Memory B cell (primary cell): Measurements from ENCODE around the gene EPHA4.
"Not testable (repeated sequence)": the region's sequence is repeated elsewhere in the genome, so short reads cannot be mapped to it uniquely, and the experiment has no call there.

ENCODE experiments used
- ATAC-seq: fragments of 150-1000 bp; cut with Tn5 transposase; 2 replicates; pipeline ENCODE4 v1.10.0; 2021; ENCODE audit warnings: low read depth, mild to moderate bottlenecking, moderate library complexity
- DNase-seq, 2 donors: peaks; one replicate each; pipeline ENCODE4 v3.0.0; 2022; ENCODE audit warnings: low spot score in 2 of 2
- H3K27ac Mint-ChIP-seq: one replicate; pipeline ENCODE4 v1.8.0; 2022; ENCODE audit warnings: mild to moderate bottlenecking, moderate library complexity, mixed read lengths
- H3K27me3 Mint-ChIP-seq: one replicate; pipeline ENCODE4 v1.8.0; 2022; ENCODE audit warnings: mixed read lengths
- H3K36me3 Mint-ChIP-seq: one replicate; pipeline ENCODE4 v1.8.0; 2022; ENCODE audit warnings: mild to moderate bottlenecking, mixed read lengths
- H3K4me1 Mint-ChIP-seq: one replicate; pipeline ENCODE4 v1.8.0; 2022; ENCODE audit warnings: mixed read lengths
- H3K4me3 Mint-ChIP-seq: one replicate; pipeline ENCODE4 v1.8.0; 2022; ENCODE audit warnings: mild to moderate bottlenecking, moderate library complexity, mixed read lengths
- H3K9me3 Mint-ChIP-seq: one replicate; pipeline ENCODE4 v1.8.0; 2022; ENCODE audit warnings: mixed read lengths

Gene EPHA4

DNA sequence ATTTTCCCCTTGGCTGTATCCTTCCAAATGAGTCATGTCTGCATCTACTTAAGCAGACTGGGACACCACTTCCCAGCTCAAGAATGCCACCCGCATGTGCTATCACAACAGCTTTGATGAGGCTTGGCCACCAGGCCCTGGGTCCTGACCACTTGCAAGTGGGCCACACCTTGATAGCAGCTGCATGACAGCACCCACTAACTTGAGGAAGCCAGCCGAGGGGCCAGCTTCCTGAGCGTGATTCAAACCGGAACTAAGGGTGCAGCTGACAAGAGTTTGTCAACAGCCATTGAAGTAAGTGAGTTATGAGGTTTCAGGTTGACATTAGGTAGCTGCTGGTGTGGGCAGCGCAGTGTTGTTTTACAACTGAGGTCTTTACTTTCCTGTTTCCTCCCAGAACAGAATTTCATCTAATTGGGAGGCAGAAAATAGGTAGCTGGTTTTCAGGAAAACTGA is 54.4 kb downstream of the EPHA4 start:
- Mint-ChIP-seq H3K4me1 (peaks cover 21% of the 10 kb centered on the region), H3K4me3 (no peak overlapping the region), H3K9me3 (no peaks in the 10 kb centered on the region), H3K27ac (no peak overlapping the region), H3K27me3 (no peaks in the 10 kb centered on the region), H3K36me3 (peaks cover 4% of the 10 kb centered on the region)
- ATAC-seq (peak; percentile 73), DNase-seq (peak; percentile 35 to 46)

DNA sequence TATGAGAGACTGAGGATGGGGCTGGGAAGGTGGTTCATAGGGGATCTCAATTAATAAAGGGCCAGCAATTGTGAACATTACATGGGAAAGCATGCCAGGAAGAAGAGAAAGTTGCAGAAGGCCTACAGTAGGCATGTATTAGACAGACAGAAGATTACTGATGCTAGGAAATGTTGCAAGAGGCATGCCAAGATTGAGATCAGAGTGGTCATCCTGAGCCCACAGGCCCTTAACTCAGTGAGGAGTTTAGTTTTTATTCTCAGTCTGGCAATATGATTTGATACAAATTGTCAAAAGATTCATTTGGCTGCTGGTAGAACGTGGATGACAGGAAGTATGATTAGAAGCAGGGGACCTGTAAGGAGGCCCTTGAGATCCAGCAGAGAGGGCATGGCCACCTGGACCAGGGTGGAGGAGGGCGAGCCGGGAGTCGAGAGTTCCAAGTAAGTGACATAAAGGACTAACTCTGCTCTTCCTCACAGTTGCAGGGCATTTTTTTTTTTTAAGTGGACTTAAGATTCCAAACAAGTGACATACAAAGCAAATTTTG is 54.9 kb downstream of the EPHA4 start:
- Mint-ChIP-seq H3K9me3 (no peaks in the 10 kb centered on the region), H3K4me3 (no peak overlapping the region), H3K27ac (no peak overlapping the region), H3K36me3 (peaks cover 4% of the 10 kb centered on the region), H3K4me1 (peaks cover 24% of the 10 kb centered on the region), H3K27me3 (no peaks in the 10 kb centered on the region)
- no peak for ATAC-seq
- DNase-seq = no peak

DNA sequence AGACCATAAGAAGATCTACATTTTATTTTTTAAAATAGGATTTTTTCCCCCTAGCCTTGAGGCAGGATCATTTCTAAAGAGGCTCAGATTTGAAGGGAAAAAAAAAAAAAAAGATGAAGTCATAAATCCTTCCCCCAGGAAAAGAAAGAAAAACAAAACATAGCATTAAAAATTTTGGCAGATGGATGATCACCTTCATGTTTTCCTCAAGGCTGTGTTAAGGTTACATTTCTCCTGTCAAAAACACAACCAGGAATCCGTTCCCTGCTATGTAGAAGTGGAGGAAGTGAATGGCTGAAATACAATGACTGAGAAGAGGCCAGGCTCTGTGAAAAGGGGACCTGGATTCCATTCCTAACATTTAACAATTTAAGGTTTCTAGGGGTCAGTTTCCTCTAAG is 56.2 kb downstream of the EPHA4 start:
- Mint-ChIP-seq H3K36me3 (peaks cover 3% of the 10 kb centered on the region), H3K27me3 (no peaks in the 10 kb centered on the region), H3K9me3 (peaks cover 2% of the 10 kb centered on the region), H3K27ac (no peak overlapping the region), H3K4me1 (peaks cover 22% of the 10 kb centered on the region), H3K4me3 (no peak overlapping the region)
- DNase-seq = no peak
- no peak for ATAC-seq

DNA sequence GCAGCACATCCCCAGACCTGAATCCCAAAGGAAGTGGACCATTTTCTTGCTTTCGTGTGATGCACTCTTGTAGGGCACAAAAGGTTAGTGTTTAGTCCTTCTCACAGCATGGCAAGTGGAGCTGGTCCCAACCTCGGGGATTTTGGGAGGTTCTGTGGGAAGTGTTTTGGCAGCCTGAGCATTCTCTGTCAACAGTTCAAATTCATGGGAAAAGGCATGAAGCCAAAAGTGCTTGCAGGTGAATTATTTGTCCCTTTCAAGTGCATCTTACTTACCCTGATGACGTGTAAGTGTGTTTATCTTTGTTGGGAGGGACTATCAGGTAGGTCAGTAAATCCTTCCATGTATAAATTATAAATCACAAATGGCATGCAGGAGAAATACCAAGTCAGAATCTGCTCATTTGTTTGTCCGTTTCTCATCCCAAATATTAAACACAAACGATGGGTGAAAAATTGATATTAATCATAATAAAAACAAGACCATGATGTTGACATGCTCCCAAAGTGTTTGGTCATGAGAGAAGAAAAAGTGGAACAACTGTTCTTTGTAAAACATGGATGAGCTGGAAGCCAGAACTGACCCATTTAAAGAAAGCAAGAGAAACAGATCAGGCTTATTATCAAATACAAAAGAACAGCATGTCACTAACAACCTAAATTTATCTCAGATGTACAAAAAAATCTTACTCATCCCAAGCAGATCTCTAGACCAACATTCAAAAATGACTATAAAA is 57.6 kb downstream of the EPHA4 start:
- no peak overlapping the region for H3K4me3 Mint-ChIP-seq
- ATAC-seq (no peak), DNase-seq (no peak)
- peaks cover 3% of the 10 kb centered on the region for H3K36me3 Mint-ChIP-seq
- peaks cover 12% of the 10 kb centered on the region for H3K4me1 Mint-ChIP-seq
- H3K9me3 Mint-ChIP-seq = peaks cover 4% of the 10 kb centered on the region
- peak overlapping the region; percentile 1 for H3K27ac Mint-ChIP-seq
- H3K27me3 Mint-ChIP-seq = no peaks in the 10 kb centered on the region

DNA sequence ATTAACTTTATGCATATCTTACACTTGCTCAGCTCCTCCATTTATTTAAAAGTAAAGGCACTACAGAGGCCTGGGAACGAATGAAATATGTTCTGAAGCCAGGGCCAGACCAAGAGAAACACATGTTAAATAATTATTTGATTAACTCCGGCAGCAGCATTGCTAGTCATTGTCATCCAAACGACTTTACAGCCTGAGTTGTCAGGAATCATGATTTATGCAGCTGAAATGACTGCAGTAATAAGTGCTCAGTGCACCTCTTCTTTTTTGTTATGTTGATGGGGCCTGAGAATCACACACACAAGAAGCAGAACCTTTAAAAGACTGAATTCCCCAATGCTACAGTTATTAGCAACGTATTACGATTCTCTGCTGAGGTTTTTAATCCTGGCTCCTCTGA is 58.9 kb downstream of the EPHA4 start:
- H3K27me3 Mint-ChIP-seq = no peaks in the 10 kb centered on the region
- H3K4me3 Mint-ChIP-seq = no peak overlapping the region

DNA sequence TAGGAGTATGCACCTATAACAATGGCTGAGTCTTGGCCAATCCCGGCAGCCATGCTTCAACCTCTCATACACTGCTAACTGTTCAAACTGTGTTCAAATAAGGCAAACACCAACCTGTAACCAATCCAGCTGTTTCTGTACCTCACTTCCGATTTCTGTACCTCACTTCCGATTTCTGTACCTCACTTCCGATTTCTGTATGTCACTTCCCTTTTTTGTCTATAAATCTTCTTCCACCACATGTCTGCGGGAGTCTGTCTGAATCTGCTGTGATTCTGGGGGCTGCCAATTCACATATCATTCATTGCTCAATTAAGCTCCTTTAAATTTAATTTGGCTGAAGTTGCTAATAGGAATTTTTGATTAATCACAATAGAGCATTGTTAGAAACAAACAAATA is 60.8 kb downstream of the EPHA4 start:
- not testable (repeated sequence) for H3K4me3 Mint-ChIP-seq, H3K36me3 Mint-ChIP-seq, H3K4me1 Mint-ChIP-seq, H3K9me3 Mint-ChIP-seq, H3K27me3 Mint-ChIP-seq
- peak; percentile 12 to 41 for DNase-seq
- H3K27ac Mint-ChIP-seq = peak overlapping the region; percentile 0
- ATAC-seq = peak; percentile 79

More for the DNA sequence above, 58.9 kb downstream of the EPHA4 start:
- DNase-seq (no peak), ATAC-seq (no peak)
- Mint-ChIP-seq H3K27ac (peak overlapping the region; percentile 71), H3K4me1 (peaks cover 8% of the 10 kb centered on the region), H3K9me3 (peaks cover 4% of the 10 kb centered on the region), H3K36me3 (peaks cover 3% of the 10 kb centered on the region)

DNA sequence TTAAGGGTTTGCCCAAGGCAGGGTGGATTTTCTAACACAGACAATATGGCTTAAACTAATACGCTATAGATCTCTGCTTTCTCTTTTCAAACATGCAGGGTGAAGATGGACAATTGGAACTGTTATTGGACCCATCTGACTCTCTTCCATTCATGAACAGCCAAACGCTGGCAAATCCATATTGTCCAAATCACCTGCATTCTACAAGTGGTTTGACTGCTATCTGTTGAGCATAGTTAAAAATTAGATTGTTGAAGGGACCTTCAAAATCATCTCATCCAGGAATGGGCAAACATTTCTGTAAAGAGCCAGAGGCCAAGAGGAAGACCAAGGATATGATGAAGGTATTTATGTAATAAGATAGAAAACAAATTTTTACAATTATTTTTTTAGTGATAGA is 65.6 kb downstream of the EPHA4 start:
- Mint-ChIP-seq H3K4me1 (peaks cover 9% of the 10 kb centered on the region), H3K27ac (no peak overlapping the region), H3K36me3 (peaks cover 3% of the 10 kb centered on the region), H3K27me3 (no peaks in the 10 kb centered on the region), H3K4me3 (no peak overlapping the region), H3K9me3 (peaks cover 4% of the 10 kb centered on the region)
- no peak for ATAC-seq
- no peak for DNase-seq

DNA sequence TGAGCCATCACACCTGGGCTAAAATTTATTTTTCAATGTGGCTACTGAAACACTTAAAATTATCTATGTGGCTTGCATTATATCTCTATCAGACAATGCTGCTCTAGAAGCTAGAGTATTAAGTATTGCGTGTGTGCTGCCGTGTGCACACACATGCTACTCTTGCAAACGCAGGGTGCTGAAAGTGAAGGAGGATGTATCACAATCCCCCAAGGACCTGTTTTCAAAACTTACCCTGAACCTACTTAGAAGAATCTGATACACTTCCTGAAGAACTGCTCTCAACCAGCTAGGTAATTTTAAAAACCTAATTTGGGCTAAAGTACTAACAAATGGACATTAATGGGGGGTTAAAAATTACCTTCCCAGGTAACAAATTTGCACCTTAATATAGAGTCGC is 66.5 kb downstream of the EPHA4 start:
- Mint-ChIP-seq H3K27ac (no peak overlapping the region), H3K27me3 (no peaks in the 10 kb centered on the region), H3K4me3 (no peak overlapping the region), H3K9me3 (peaks cover 2% of the 10 kb centered on the region), H3K4me1 (peaks cover 10% of the 10 kb centered on the region), H3K36me3 (peaks cover 3% of the 10 kb centered on the region)
- no peak for DNase-seq
- peak; percentile 57 for ATAC-seq

DNA sequence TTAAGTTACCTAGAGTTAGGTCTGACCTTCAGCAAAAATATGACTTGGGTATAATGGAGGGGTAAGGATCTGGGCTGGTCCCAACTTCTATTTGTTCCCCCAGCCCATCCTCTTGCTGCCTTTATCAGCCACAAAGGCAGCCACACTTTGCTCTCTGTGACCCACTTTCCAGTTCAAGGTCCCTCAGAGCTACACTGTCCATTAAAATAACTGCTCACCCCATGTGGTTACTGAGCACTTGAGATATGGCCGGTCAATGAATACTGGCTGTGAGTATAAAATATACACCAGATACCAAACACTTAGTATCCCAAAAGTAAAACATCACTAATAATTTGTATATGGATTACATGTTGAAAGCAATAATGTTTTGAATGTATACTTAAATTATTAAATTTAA is 67.2 kb downstream of the EPHA4 start:
- Mint-ChIP-seq H3K36me3 (peaks cover 10% of the 10 kb centered on the region), H3K4me1 (peaks cover 11% of the 10 kb centered on the region), H3K27ac (no peak overlapping the region), H3K27me3 (no peaks in the 10 kb centered on the region), H3K9me3 (peaks cover 2% of the 10 kb centered on the region), H3K4me3 (no peak overlapping the region)
- no peak for ATAC-seq
- DNase-seq = no peak

DNA sequence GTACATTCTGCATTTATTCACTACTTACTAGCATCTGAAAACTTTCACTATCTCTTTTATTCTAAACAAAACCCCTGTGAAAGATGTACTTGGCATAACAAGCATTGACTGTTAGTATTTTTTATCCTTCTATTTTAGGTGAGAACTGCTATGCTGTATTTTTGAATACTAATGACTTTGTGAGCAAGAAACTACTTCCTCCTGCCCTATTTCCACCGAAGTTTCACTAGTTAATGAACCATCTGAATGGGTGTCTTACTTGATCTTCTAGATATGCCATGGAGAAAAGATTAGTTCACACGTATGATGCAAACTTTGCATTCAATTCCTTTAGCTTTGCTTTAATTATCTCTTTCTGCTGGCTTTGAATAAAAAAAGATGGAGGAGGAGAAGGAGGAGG is 68.1 kb downstream of the EPHA4 start:
- no peak overlapping the region for H3K27ac Mint-ChIP-seq
- no peak overlapping the region for H3K4me3 Mint-ChIP-seq
- peaks cover 11% of the 10 kb centered on the region for H3K4me1 Mint-ChIP-seq
- no peak for DNase-seq
- ATAC-seq = no peak
- H3K27me3 Mint-ChIP-seq = no peaks in the 10 kb centered on the region
- H3K36me3 Mint-ChIP-seq = peaks cover 11% of the 10 kb centered on the region
- no peaks in the 10 kb centered on the region for H3K9me3 Mint-ChIP-seq

DNA sequence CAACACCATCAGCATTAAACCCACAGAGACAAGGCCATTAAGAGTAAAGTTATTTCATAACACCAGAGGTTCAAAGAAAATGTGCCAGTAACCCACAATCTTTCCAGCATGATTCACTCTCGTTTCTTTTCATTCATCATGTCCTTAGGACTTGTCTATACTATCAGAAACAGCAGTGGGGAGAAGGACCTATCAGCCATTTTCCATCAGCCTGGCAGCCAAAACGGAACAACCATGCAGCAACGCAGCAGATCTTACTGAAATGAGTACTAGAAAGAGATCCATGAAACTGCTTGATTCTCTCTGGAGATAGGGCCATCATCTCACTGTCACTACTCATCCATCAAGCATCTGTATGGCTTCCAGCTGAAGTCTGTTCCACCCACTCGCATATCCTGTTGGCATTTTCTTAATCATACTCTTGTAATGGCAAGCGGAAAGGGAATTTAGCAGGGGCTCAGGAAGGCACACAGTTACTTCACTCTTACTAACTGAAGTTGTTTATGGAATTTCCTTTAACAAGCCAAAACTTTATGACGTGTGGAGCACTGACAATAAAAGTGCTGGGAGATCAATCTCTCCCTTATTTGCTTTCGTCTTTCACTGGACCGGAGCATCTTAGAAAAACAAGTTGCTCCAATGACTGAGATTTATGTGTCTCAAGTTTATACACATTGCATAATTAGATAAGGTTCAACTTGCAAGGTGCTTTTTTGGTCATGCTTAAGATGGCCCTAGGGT is 69.7 kb downstream of the EPHA4 start:
- Mint-ChIP-seq H3K27ac (no peak overlapping the region), H3K36me3 (peaks cover 11% of the 10 kb centered on the region), H3K4me3 (no peak overlapping the region), H3K4me1 (peaks cover 11% of the 10 kb centered on the region), H3K27me3 (no peaks in the 10 kb centered on the region), H3K9me3 (no peaks in the 10 kb centered on the region)
- DNase-seq (no peak), ATAC-seq (no peak)

DNA sequence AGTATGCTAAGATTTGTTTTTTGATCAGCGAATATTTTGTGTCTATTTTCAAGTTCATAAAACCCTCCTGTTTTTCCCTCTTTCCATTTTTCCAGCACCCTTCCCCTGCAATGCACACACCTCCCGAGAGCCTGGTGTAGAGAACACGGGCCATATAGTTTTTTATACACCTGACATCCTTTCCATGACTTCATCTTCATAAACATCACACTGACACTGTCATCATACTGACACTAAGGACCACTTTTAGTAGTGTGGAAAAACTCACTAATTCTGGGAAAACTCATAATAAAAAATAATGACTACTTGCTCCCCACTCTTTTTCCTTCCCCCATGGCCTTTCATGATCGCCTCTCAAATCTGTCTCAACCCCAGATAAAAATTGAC is 70.2 kb downstream of the EPHA4 start:
- peaks cover 13% of the 10 kb centered on the region for H3K4me1 Mint-ChIP-seq
- no peaks in the 10 kb centered on the region for H3K27me3 Mint-ChIP-seq

DNA sequence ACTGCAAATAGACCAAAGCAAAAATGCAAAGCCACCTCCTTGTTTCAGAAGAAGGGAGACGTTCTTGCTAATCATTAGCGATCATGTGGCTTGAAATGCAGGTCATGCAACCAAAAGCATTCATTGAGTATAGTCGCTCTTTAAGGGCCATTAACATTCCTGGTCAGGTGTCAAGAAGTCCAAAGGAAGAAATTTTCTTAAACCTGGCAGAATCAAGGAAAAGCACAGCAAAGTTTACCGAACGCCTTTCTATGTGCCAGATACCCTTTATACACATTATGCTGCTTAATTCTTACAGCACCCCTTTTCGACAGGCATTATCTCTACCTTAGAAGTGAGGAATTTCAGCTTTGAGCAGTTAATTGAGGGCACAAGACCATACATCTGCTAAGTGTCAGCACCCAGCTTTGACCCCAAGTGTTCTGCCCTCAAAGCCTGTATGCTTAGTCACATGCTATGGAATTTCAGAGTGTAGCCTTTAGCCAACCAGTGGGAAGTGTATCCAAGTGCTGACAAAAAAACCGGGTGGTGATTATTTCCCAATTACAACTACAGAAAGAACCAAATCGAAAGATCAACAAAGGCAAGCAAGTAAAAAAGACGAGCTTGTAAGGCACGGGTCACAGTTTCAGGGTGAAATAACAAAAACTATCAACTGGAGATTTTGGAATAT is 70.8 kb downstream of the EPHA4 start:
- Mint-ChIP-seq H3K4me3 (no peak overlapping the region), H3K4me1 (peaks cover 14% of the 10 kb centered on the region), H3K9me3 (no peaks in the 10 kb centered on the region), H3K36me3 (peaks cover 11% of the 10 kb centered on the region), H3K27me3 (no peaks in the 10 kb centered on the region), H3K27ac (no peak overlapping the region)
- DNase-seq (no peak), ATAC-seq (no peak)

More for the DNA sequence above, 70.2 kb downstream of the EPHA4 start:
- Mint-ChIP-seq H3K27ac (no peak overlapping the region), H3K36me3 (peaks cover 11% of the 10 kb centered on the region), H3K4me3 (no peak overlapping the region), H3K9me3 (no peaks in the 10 kb centered on the region)
- DNase-seq = no peak
- ATAC-seq = no peak
